NCI-H128 (cell line): ENCODE results near the gene RBMS1.
"Not testable (repeated sequence)": the region's sequence is repeated elsewhere in the genome, so short reads cannot be mapped to it uniquely, and the experiment has no call there.

Experiments used
- DNase-seq: peaks from one replicate; lab custom pipeline; 2025; ENCODE audit not compliant: unreplicated experiment; lab: John Stamatoyannopoulos, UW

Gene RBMS1

DNA sequence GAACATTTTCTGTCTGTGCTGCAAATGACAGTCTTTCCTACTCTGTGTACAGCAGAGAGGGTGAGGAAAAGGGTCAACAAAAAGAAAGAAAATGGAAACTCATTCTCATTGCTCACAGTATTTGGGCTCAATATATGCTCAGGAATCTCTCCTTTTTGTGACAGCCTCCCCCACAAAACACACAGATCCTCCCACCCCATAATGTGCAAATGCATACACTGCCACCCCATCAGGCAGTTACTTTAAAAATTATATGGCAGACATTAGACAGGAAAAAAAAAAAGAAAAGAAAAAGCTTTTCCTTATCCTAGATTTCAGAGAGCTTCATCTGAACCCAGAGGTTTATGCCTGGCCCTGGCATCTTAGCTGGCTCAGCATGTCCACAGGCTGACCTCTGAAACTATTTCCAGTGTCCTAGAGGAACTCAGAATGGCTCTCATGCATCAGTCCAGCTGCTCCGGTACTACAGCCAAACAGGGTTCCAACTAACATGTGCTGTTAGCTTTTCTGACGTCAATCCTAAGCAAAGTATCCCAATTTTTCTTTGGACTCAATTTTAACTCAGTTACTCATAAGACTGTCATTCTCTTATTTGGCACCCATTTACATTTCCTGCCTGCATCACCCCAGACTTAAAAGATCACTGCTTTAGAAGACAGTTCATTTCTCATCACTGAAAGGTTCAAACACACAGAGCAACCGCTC lies 105.9 kb downstream of the RBMS1 start:
- DNase-seq: no peak

DNA sequence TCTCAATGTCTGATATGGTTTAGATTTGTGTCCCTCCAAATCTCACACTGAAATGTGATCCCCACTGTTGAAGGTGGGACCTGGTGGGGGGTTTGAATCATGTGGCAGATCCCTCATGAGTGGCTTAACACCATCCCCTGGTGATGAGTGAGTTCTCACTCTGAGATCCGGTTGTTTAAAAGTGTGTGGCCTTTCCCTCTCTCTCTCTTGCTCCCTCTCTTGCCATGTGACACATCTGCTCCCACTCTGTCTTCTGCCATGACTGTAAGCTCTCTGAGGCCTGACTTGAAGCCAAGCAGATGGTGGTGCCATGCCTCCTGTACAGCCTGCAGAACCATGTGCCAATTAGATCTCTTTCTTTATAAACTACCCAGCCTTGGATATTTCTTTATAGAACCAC lies 108.8 kb downstream of the RBMS1 start:
- DNase-seq: no peak

DNA sequence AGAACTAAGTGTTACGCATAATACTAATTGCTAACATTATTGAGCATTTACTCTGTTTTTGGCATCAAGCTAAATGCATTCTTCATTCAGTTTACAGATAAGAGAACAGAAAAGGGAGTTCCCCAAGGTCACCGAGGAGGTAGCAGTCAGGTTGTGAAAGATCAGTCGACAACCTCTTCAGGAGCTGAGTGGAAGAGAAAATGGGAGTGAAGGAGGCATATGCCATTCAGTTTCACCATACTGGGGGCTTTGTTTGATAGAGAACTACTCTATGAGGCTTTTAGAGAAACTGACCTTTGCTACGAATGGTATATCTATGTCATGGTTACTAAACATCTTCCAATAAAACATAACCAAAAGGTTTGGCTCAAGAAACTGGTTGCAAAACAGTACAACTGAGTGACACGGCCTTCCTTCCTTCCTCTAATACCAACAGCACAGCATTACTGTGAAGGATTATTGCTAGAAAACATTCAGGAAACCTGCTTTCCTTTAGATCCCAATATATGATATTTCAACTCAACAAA lies 112.1 kb downstream of the RBMS1 start:
- DNase-seq: no peak

DNA sequence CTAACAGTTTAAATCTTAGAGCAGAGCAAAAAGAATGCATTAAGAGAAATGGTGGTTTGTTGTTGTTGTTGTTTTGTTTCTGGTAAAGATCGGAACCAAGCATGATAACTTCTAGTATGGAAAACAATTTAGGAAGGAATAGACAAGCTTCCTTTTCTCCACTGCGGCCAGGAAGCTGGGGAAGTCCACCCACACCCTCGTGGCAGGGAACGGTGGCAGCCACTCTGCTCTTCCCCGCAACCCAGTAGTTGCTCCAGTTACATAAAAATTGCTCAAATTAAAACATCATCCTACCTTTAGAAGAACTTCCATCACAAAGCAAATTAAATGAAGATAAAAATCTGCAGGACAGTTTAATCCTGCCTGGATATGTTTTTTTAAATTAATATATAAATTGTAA lies 113.0 kb downstream of the RBMS1 start:
- DNase-seq: no peak

DNA sequence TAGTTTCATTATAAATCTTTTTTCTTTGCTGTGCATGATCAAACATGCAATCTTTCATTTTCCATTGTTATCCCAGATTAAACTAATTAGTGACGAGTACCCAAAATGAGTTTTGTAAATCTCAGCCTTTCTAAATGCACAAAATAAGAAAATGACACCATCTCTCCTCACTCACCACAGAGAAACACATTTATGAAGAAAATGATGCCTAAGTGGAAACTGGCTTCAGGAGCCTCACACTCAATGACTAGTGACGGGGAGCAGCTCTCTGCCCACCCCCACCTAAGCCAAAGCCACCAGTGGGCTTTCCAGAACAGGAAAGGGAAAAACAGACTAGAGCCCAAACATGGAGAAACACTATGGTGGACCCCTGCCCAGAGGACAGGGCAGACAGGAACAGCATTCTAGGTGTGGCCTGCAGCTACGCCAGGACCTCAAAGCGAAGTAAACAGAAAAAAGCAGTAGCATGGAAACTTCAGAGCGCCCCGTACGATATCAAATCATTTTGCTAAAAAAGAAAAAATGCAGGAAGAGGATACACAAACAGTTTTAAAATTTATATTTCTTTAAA lies 113.5 kb downstream of the RBMS1 start:
- no peak for DNase-seq

DNA sequence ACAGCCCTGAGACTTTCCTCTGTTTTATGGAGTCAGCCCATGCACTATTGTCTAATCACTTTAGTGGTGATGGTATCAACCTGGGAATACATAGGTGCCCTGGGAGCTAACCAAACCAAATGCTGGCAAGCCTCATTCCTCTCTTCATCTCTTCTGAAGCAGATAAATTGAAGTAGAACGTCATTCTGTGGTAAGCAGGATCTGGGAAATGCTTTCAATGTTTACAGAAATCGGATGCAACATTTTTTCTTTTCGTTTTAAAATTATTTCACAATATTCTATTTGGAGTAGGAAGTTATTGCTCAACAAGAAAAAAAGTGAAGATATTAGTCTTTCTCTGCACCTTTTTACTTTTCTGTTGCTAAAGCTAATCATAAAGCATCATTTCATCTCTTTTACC lies 114.2 kb downstream of the RBMS1 start:
- no peak for DNase-seq

DNA sequence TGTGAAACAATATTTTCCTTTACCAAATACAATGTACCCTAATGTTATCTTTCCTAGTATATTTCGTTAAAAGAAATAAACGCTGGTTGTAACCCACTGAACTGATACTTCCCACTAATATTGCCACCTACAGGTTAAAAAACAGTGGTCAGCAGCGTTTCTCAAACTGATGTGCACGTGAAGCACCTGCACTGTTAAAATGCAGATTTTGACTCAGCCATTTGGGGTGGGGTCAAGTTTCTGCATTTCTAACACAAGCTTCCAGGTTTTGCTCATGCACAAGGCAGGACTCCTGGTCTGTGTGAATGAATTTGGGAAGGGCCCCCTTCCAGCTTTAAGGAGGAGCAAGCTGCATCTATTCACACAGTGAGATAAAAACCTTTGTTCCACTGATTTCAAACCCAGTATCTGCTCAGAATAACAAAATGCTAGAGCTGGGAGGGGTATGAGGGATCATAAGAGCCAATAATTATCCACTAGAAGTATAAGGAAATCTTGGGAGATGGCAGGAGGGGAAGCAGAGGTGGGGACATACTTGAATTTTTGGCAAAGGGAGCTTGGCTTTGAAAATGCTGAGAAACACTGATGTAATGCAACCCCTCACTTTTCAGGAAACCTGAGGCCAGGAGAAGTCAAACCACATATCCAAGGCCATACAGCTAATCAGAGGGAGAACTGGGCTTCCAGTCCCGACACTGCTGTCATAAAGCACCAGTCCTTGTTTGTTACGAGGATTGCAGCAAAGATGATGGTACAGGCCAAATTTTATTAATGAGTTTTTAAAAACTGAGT lies 116.2 kb downstream of the RBMS1 start:
- no peak for DNase-seq

DNA sequence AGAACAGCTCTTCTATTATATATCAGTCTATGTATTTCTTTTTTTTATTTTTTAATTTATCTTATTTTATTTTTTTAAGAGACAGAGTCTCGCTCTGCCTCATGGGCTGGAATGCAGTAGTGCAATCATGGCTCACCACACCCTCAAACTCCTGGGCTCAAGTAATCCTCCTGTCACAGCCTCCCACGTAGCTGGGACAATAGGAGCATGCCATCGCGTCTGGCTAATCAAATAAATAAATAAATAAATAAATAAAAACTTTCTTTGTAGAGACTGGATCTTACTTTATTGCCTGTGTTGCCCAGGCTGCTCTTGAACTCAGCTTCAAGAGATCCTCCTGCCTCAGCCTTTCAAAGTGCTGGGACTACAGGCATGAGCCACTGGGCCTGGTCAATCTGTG lies 117.0 kb downstream of the RBMS1 start:
- DNase-seq: no peak

DNA sequence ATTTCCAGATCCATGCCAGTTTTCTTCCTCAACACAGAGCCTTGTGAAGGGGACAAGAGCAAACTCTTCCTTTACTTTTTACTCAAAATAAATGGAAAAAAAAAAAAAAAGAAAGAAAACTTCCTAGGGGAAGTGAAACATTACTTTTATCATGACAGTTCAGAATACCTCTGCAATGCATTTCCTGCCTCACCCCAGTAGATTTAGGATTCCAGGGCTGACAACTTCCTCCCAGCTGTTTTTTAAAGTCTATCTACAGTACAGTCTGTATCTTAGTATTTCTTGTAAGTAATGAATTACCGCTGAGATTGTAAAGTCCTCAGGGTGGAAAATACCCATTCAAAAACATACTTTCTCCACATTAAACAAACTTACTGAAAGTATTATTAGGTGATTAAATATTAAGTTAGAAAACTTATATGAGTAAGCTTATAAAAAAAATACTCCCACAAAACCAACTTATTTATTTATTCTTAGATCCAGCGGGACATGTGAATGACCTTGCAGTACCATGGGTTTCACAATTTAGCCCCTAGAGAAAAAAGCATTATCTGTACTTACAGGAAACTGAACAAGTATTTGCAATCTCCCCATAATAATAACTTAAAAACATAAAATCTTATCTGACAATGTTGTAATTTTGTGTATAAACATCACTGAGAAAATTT lies 117.7 kb downstream of the RBMS1 start:
- no peak for DNase-seq

DNA sequence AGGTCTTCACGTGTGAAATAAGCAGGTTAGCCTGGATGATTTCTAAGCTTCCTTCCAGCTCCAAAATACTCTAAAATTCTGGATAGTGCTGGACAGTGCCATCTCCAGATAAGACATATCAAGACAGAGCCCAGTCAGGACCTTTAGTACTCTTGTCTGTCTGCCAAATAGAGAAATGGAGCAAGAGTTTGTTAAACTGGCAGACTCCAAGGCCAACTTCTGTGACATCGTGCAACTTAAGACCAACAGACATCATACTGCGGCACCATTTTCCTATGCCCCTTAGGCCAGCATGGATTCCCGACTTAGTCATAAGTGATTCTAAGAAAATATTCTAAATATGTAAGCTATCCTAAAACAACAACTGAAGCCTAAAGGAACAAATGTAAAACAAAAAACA lies 118.6 kb downstream of the RBMS1 start:
- DNase-seq: no peak

DNA sequence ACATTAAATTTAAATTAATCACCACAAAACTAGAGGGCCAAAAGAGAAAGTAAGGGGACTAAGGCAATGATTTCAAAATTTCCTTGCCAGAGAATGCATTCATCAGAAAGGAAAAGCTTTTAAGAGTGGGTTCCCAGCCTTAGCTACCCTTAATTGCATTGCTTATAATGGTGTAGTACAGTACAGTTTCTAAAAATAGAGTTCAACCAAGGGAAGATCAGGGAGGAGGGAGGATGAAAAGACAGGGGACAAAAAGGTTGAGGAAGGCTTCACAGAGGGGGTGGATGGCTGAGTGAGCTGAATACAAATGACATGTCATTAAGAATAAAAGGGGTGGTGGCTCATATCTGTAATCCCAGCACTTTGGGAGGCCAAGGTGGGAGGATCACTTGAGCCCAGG lies 119.9 kb downstream of the RBMS1 start:
- DNase-seq: no peak

DNA sequence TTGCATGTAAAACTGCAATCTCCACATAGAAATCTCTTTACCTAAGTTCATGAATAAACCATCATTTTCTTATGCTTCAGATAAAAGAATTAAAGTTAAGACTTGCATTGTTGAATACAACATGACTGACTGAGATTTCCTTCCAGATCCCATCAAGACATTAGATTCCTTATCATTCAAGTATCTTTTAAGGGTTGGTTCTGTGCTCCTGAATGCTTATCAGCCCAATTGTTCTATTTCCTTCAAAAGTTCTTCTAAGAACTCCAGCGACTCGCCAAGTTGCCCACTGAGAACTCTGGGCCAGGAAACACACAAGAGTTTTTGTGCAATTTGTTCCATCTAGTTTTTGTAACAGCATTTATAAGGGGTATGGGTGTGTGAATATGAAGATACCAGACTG lies 120.3 kb downstream of the RBMS1 start:
- no peak for DNase-seq

DNA sequence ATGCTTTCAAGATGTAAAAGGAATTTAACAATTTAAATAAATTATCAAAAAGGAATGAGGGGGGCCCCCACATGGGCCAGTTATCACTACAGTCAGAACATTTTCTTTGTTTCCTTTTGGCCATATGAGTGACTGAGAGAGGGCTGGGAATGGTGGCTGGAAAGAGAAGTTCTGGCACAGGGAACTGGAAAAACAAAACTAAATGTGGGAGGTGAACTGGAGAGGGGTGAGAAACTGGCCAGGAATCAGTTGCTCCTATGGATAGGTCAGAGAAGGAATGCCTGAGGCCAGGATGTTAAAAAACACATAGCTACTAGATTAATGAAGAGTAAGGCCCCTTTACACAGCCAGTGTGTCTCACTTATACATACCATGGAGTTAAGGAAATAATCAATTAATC lies 121.0 kb downstream of the RBMS1 start:
- DNase-seq: no peak

DNA sequence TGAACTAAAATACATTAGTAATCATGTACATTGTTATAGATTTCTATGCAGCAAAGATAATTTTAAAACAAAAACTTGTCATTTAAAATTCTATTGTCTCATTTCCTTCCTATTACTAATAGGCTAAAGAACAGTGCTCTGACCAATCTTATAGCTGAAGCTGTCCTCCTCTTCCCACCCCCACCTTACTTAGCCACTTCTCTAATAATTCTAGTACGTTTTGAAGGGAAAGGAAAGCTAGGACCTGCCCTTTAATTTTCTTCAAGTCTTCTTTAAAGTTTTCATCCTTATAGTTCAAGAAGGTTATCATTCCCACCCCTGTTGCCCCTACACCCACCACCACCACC lies 121.6 kb downstream of the RBMS1 start:
- no peak for DNase-seq

DNA sequence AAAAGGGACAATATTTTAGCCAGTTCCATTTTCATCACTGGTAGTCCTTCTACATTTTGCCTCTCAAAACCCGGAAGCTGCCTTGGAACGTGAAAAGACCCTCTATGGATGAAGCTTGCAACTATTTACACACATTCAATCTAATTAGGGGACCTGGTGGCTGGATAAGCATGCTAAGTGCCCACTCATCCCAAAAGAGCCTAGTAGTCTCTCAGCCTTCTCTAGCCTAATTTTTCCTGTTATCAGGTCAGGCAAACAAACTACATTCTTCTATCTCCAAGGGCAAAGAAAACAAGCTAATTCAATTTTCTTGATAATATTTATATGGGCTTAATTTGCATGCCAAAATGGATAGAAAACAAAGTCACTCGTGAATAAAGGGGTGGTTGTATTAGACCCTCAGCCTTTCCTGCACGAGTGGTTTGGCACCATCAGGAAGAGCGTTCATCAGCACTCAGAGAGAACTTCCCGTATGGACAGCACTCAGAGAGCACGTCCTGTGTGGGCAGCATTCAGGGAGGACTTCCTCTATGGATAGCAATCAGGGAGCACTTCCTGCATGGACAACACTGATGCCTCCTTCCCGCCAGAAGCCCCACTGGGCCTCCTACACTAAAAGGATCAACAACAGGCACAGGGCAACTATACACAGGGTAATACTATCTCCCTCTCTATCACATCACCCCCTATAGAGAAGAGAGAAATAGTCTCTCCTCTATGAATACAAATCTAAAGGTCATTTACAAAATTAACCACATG lies 122.2 kb downstream of the RBMS1 start:
- no peak for DNase-seq

DNA sequence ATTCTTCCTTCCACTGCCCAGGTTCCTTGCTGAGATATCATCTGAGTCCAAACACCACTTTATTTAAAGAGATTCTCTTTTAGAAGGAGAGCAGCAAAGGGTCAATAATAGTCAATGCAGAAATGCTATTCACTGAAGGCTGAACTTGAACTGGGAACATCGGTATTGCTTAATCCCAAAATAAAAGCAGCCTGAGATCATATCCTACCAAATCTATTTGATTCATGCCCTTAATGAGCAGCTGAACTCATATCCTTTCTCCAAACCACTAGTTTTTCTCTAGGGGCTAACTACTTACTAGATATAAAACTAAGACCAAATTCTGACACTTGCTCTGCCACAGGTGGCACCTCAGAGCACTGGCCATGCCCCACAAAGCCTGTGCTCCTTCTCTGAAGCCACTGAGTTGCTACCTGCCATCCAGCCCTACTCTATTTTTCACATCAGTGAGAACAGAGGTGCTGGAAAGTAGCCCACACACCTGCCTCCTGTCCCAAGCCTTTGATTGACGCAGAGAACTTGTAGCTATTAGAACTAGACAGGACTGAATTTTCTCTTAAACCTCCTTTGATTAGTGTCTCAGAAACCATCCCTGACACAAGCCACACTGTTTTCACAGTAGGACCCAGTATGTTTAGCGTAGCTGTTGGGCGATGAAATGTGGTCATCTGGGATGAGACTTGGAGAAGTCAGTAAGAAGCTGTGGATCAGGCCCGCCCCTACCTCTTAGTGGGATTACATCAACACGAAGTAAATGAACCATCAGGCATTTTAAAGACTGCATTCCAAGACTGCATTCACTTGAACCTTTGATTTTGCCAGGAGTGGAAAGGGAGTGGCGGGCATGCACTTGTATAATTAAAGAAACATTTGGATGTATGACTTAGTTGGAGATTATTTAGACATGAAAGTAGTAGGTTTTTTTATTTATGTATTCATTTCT lies 124.3 kb downstream of the RBMS1 start:
- no peak for DNase-seq

DNA sequence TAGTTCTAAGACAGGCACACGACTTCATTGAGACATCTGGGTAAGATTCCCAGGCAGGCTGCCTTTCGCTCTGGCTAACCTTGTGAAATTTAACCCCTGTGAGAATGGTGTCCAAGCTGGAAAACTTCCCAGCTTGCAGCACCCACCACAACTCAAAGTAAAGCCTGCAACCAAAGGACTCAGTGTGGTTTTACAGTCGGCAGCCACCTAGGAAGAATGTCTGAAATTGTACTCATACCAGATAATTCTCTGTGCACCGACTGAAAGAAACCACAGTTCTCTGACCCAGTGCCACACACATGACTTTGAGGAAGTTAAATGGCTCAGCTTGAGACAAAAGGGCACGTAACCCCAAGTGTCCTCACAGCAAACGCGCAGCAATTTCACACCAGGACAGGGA lies 125.7 kb downstream of the RBMS1 start:
- no peak for DNase-seq

DNA sequence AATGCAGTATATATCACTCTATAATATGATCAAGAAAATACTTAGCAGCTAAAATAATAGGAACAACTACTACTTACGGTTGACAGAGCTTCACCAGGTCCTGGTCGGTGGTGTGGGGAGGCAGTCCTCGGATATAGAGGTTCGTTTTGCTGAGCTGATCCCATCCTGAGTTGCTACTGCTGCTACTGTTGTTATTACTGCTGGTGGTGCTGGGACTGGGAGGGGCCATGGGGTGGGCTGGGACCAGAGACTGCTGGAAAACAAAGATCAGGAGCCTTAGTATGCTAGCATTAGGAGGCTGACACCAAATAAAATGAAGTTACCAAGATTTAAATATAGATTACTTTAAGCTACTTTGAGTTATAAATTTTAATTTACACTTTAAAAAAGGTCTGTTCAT lies 126.5 kb downstream of the RBMS1 start:
- DNase-seq: not testable (repeated sequence)

DNA sequence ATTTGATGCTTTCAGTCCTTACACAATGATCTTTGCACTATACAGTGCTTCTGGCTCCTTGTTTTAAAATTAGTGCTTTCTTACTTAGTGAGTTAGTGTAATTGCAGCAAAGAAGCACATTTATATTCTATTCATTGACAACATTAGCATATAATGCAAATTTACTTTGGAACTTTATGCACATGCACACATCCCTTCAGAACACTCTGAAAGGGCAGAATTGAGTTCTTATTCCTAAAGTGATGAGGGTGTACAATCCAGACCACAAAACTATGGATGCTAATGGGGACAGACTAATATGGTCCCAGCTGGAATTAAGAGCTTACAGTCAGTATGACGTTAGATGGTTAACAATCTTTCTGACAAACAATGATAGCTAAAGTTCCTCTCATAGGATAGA lies 127.1 kb downstream of the RBMS1 start:
- DNase-seq: no peak
